LNCaP clone FGC (cell line): ENCODE results near the gene NKPD1.

Experiments
- DNase-seq: peaks from one replicate; pipeline ENCODE4 v3.0.0-alpha.2; 2011; ENCODE audit warnings: low read depth
- H3K4me3 ChIP-seq: 2 replicates; pipeline ENCODE4 v1.5.1; 2011; ENCODE audit warnings: mild to moderate bottlenecking, low read depth, low read length, control low read depth
- CTCF ChIP-seq: IDR thresholded peaks from 2 replicates; pipeline ENCODE4 v1.5.1; 2012; ENCODE audit warnings: mild to moderate bottlenecking; ENCODE audit not compliant: control insufficient read depth, insufficient read depth; ENCODE audit errors: extremely low read depth

NKPD1 gene, protein sequence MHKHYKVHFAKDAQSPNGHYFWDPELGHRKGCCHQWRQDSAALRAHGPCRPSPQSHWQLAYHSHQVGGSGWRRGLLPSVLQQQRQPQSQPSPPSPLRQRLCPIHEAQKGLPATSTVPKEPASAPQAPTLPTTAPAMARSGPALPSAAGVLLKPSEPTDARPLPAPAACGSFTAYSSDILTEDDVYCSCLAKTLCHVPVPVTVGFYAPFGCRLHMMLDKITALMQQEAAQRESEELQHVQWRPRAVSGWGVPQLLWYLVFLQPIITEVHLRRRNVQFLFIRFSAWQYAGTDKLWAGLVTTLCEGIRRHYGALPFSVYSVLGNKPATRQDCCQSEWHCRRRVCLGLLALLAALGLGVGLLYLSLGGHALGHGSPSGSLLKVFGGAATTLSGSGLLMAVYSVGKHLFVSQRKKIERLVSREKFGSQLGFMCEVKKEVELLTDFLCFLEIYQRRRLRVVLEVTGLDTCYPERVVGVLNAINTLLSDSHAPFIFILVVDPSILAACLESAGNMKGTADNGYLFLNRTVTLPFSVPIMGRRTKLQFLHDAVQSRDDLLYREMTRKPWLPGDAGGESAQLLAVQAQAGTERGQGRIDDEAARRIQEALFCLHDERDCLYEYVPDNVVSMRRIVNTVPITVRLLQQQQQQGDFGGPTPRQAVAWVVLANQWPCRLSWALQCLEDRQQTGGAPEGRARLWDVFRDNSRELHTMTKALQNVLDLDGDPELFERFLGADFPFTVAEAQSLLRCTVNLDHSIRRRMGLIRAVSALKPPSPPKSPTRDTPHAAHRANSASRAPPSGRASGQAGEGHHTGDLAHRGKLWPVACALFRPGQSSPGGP

DNA sequence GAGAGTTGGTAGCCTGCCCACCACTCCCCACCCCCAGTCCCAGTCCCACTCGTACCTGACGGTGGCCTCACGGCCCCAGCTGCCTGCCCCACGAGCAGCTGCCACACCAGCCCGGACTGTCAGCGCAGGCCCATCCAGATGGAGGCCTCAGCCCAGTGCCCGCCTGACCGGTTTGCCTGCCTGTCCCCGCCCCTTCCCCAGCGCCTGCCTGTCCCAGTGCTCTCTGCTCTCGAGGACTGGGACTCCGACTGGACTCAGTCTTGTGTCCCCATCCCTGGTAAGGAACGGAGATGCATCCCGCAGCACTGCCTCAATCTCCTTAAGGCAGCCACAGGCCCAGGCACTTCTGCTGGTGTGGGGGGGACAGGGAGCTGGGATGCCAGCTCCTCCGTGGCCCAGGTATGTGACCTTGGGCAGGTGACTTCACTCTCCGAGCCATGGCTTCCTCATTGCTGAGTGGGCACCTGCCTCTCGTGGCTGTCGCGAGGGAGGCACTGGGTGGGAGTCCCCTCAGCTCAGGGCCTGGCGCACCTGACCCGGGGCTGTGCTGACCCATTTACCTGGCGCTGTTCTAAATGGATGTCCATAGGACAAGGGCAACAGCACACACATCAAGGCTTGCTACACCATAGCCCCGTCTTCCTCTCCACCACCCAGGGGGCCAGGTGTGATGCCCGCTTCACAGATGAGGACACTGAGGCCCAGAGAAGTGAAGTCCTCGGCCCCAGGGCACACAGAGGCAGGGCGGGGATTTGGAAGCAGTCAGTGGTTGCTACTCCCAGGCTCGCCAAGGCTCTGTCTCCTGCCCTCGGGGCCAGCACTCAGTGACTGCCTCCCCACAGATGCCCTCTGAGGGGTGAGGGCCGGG is at the start of gene NKPD1:
Gene NKPD1 (minus strand): TSS at position 113 of the 868 bp plus-strand sequence. CDS start 832 bp downstream, outside the sequence.
- 0 out of 2 replicates have a peak within 1 kb of the TSS, but pooled peaks have one; percentile 17 for H3K4me3 ChIP-seq
- DNase-seq = no peak
- no peak for TF ChIP-seq CTCF

GRCh38 chr19:45206328-45206727 is 45.5 kb upstream of the NKPD1 start:
- H3K4me3 ChIP-seq = no peak overlapping the region
- DNase-seq = no peak
- TF ChIP-seq CTCF = no peak

DNA sequence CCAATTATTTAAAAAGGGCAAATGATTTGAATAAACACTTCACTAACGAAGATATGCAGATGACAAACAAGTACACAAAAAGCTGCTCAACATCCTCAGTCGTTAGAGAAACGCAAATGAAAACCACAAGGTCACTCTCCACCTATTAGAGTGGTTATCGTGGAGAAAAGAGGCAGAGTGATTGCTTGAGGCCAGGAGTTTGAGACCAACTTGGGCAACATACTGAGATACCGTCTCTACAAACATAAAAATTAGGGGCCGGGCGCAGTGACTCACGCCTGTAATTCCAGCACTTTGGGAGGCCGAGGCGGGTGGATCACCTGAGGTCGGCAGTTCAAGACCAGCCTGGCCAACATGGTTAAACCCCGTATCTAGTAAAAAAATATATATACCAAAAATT is 45.0 kb upstream of the NKPD1 start:
- no peak overlapping the region for H3K4me3 ChIP-seq
- no peak for DNase-seq
- TF ChIP-seq CTCF = no peak

- DNase-seq = peak; percentile 39
These were observed 41.9 kb upstream of the NKPD1 start for GRCh38 chr19:45202637-45203036.

GRCh38 chr19:45200568-45200967 is 39.8 kb upstream of the NKPD1 start:
- TF ChIP-seq CTCF = no peak
- DNase-seq = no peak
- H3K4me3 ChIP-seq = no peak overlapping the region

More at GRCh38 chr19:45202637-45203036, 41.9 kb upstream of the NKPD1 start:
- no peak overlapping the region for H3K4me3 ChIP-seq
- no peak for TF ChIP-seq CTCF

- no peak for TF ChIP-seq CTCF
- no peak for DNase-seq
These were observed 35.0 kb upstream of the NKPD1 start for GRCh38 chr19:45195764-45196163.

More at GRCh38 chr19:45195764-45196163, 35.0 kb upstream of the NKPD1 start:
- H3K4me3 ChIP-seq = no peak overlapping the region
